Aorta (tissue), 5 donors: ENCODE data around the gene SBF2. TPM values are rescaled to one million over a fixed set of nuclear protein-coding genes. Genes with fewer than 3 reads are reported as not detected.
A peak's percentile ranks its signal among the peaks of the same experiment; 100 is the strongest.

Experiments
- ATAC-seq: fragments of 200-7000 bp; cut with Tn5 transposase; one replicate; pipeline ENCODE4 v1.9.1; 2022; ENCODE audit warnings: moderate library complexity; ENCODE audit not compliant: low FRiP score
- DNase-seq, 2 donors: peaks; one replicate each; pipeline ENCODE4 v3.0.0-alpha.2; 2020
- H3K27ac ChIP-seq, 2 donors: one replicate each; pipeline ENCODE4 v1.5.1; 2013; ENCODE audit warnings: low read length in 2 of 2, mild to moderate bottlenecking in 2 of 2, moderate library complexity in 2 of 2, control low read depth in 1 of 2, inconsistent platforms in 1 of 2, low read depth in 1 of 2
- H3K27me3 ChIP-seq, 2 donors: one replicate each; pipeline ENCODE4 v1.6.1; 2013; ENCODE audit warnings: control low read depth in 1 of 2, low read length in 1 of 2, mild to moderate bottlenecking in 1 of 2, moderate library complexity in 1 of 2; ENCODE audit not compliant: insufficient read depth in 2 of 2, control insufficient read depth in 1 of 2
- H3K36me3 ChIP-seq, 2 donors: one replicate each; pipeline ENCODE4 v1.6.1; 2013; ENCODE audit warnings: control low read depth in 1 of 2, low read length in 1 of 2, mild to moderate bottlenecking in 1 of 2; ENCODE audit not compliant: insufficient read depth in 2 of 2, control insufficient read depth in 1 of 2
- H3K4me1 ChIP-seq, 2 donors: one replicate each; pipeline ENCODE4 v1.6.1; 2013; ENCODE audit warnings: low read length in 2 of 2, control low read depth in 1 of 2, mild to moderate bottlenecking in 1 of 2, moderate library complexity in 1 of 2; ENCODE audit not compliant: insufficient read depth in 2 of 2, control insufficient read depth in 1 of 2
- H3K4me3 ChIP-seq, 2 donors: one replicate each; pipeline ENCODE4 v1.5.1; 2013; ENCODE audit warnings: low read length in 2 of 2, control low read depth in 1 of 2, mild to moderate bottlenecking in 1 of 2
- H3K9me3 ChIP-seq: one replicate; pipeline ENCODE4 v1.6.1; 2013; ENCODE audit warnings: mild to moderate bottlenecking, low read length; ENCODE audit not compliant: control insufficient read depth
- WGBS, 2 donors: extraction: QIAGEN DNeasy Blood & Tissue Kit; methylation state at CpG; one replicate each; pipeline ENCODE4 v1.1.7; 2013; 5-methylcytosine and 5-hydroxymethylcytosine counted together
- intact Hi-C, 2 donors: fragments of 100-400 bp; cut with DNase I; formaldehyde crosslinking; loops; one replicate each; pipeline versions ENCODE4 v1.14.2 to v1.15.0; 2022
- polyA plus RNA-seq, 2 donors: library from polyadenylated mRNA; stranded (reverse); fragments of 200-250 nt; gene quantifications; one replicate each; pipeline ENCODE4 v1.2.3, GENCODE V29; 2013
- total RNA-seq, 2 donors: library from RNA; stranded (reverse); fragmentation: NEBNext Ultra II Directional; extraction: Animal tissue kit (Norgen Biotek cat#: 25700); gene quantifications; one replicate each; pipeline ENCODE4 v1.2.1, GENCODE V29; 2021
- donor health status: healthy with polysubstance abuse.
- donor health status: Bipolar disorder and iron deficiency.
- donor health status: DM: no; HTN: no; CAD: no.
- donor health status: DM: no; HTN: no; CAD: no.
- donor health status: DM: yes; HTN: yes; CAD: no.

SBF2 gene
- total and polyA plus RNA-seq, 4 donors = 6.4 to 82.0 (median 47.6) TPM

- Histone ChIP-seq H3K4me1 (peaks cover 0 to 2% of the 10 kb centered on the region in 2 donors), H3K27ac (no peak overlapping the region), H3K9me3 (no peaks in the 10 kb centered on the region), H3K36me3 (no peaks in the 10 kb centered on the region), H3K4me3 (no peak overlapping the region), H3K27me3 (no peaks in the 10 kb centered on the region)
- ATAC-seq = peak; percentile 65
- 21 to 26% methylated on average over 4 of the region's 4 CpGs for WGBS, 2 donors
- DNase-seq = no peak
- intact Hi-C loops = loop anchor here (5.0 kb wide), 1 partner anchor 99 kb away; the partner anchor contains the start of gene ADM (in 2 of the 2)
Observed at GRCh38 chr11:10208131-10208575, 85.9 kb downstream of the SBF2 start.

DNA sequence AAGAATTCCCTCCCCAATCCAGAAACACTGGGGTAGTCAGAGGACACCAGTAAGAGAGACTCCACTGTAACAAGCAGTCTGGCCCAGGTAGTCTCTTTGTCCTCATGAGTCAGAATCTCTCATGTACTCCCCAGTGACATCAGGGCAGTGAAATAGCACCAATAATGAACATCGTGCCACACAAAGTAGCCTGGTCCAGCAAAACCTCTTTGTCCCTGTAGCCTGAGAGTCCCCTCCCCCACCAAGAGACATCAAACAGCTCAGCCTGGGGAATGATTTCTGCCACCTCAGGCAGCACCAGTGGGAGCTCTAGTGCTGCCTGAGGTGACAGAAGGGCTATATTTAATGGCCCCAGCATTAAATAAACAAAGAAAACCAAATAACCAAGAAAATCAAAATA is 88.1 kb downstream of the SBF2 start:
- no peak for DNase-seq
- H3K36me3 ChIP-seq = no peaks in the 10 kb centered on the region
- ATAC-seq = no peak
- intact Hi-C loops = loop anchor here (5.0 kb wide), 1 partner anchor 101 kb away; the partner anchor contains the start of gene ADM (in 2 of the 2)
- no peak overlapping the region for H3K27ac ChIP-seq
- H3K4me1 ChIP-seq = no peaks in the 10 kb centered on the region
- H3K27me3 ChIP-seq = no peaks in the 10 kb centered on the region
- no peak overlapping the region for H3K4me3 ChIP-seq
- 74 to 78% methylated on average over 1 of the region's 1 CpG for WGBS, 2 donors
- H3K9me3 ChIP-seq = no peaks in the 10 kb centered on the region

DNA sequence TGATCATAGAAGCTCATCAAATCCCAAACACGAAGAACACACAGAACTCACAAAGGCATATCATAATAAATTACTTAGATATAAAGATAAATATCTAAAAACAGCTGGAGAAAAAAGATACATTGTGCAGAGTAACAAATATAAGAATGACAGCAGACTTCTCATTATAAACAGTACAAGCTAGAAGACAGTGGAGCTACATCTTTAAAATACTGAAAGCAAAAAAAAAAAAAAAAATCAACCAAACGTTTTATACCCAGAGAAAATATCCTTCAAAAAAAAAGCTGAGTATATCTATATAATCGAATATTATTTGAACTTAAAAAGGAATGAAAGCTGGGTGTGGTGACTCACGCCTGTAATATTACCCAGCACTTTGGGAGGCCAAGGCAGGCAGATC is 90.0 kb downstream of the SBF2 start:
- no peak for ATAC-seq
- 82 to 95% methylated on average over 4 of the region's 4 CpGs for WGBS, 2 donors

DNA sequence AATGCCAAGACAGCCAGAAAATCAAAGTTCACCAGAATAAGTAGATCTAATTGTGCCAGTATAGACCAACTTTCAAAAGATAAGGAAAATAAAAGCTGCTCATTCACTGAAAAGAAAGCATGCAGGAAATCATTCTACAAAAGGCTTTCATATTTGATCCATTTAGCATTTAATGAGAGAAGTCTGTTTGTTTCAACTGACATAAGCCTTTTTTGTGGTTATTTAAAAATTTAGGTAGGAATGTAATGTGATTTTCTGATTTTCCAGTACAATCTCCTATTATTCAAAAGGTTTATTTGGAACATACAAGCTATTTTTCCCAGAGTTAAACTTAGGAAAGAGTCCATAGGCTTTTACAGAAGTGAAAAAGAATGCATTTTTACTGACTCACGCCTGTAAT is 92.7 kb downstream of the SBF2 start:
- no peak overlapping the region for H3K4me3 ChIP-seq
- no peaks in the 10 kb centered on the region for H3K4me1 ChIP-seq
- H3K27me3 ChIP-seq = no peaks in the 10 kb centered on the region
- ATAC-seq (no peak), DNase-seq (no peak)
- intact Hi-C loops = no loop called here
- WGBS, 2 donors = 35 to 49% methylated on average over 1 of the region's 1 CpG
- no peak overlapping the region for H3K27ac ChIP-seq
- no peaks in the 10 kb centered on the region for H3K9me3 ChIP-seq
- no peaks in the 10 kb centered on the region for H3K36me3 ChIP-seq

More for the DNA sequence above, 90.0 kb downstream of the SBF2 start:
- H3K36me3 ChIP-seq = no peaks in the 10 kb centered on the region
- H3K27me3 ChIP-seq = no peaks in the 10 kb centered on the region
- no peaks in the 10 kb centered on the region for H3K4me1 ChIP-seq
- H3K27ac ChIP-seq = no peak overlapping the region
- intact Hi-C loops = no loop called here
- H3K4me3 ChIP-seq = no peak overlapping the region
- DNase-seq = no peak
- no peaks in the 10 kb centered on the region for H3K9me3 ChIP-seq

DNA sequence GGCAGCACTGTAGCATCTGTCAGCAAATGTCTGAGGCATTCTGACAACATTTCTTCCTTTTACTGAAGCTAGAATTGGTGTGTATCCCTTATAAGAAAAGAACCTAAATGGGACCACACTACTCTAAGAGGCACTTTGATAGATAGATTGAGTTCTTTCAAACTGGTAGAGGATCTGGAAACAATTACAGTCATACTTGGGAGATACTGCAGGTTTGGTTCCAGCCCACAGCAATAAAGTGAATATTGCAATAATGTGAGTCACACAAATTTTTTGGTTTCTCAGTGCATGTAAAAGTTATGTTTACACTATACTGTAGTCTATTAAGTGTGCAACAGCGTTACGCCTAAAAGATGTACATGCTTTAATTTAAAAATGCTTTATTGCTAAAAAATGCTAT is 96.9 kb downstream of the SBF2 start:
- Histone ChIP-seq H3K36me3 (no peaks in the 10 kb centered on the region), H3K9me3 (no peaks in the 10 kb centered on the region), H3K27me3 (no peaks in the 10 kb centered on the region), H3K27ac (no peak overlapping the region), H3K4me1 (no peaks in the 10 kb centered on the region), H3K4me3 (no peak overlapping the region)
- WGBS, 2 donors = 96 to 98% methylated on average over 2 of the region's 2 CpGs
- DNase-seq (no peak), ATAC-seq (no peak)
- intact Hi-C loops = no loop called here

GRCh38 chr11:10192036-10192435 is 102.0 kb downstream of the SBF2 start:
- ATAC-seq (no peak), DNase-seq (no peak)
- WGBS, 2 donors = 90 to 93% methylated on average over 2 of the region's 2 CpGs
- intact Hi-C loops = no loop called here
- H3K27ac ChIP-seq = no peak overlapping the region
- no peaks in the 10 kb centered on the region for H3K36me3 ChIP-seq
- H3K4me1 ChIP-seq = no peaks in the 10 kb centered on the region
- no peaks in the 10 kb centered on the region for H3K9me3 ChIP-seq
- no peaks in the 10 kb centered on the region for H3K27me3 ChIP-seq
- H3K4me3 ChIP-seq = no peak overlapping the region

DNA sequence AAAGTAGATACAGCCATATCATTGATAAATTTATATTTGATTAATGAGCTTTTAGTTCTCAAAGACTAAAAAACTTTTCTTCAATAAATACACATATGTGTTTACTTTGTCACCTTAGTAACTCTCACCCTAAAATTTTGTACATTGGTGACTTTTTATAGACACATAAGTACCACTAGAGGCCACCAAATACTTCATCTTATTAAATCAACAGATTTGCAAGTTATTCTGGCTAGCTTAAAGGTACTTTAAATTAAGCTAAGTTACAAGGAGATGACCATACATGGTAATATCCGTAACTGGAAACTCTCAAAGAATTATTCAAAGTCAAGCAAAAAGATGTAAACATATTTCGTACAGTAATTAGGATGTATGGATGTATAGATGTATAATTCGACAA is 112.2 kb downstream of the SBF2 start:
- Histone ChIP-seq H3K36me3 (no peaks in the 10 kb centered on the region), H3K9me3 (no peaks in the 10 kb centered on the region), H3K4me1 (no peaks in the 10 kb centered on the region), H3K4me3 (no peak overlapping the region), H3K27me3 (no peaks in the 10 kb centered on the region), H3K27ac (no peak overlapping the region)
- intact Hi-C loops = no loop called here
- WGBS, 2 donors = 92% methylated on average over 3 of the region's 3 CpGs
- no peak for DNase-seq
- no peak for ATAC-seq

- intact Hi-C loops = no loop called here
- H3K27me3 ChIP-seq = no peaks in the 10 kb centered on the region
- H3K36me3 ChIP-seq = no peaks in the 10 kb centered on the region
- DNase-seq (no peak), ATAC-seq (no peak)
- H3K9me3 ChIP-seq = no peaks in the 10 kb centered on the region
- H3K4me3 ChIP-seq = no peak overlapping the region
- no peaks in the 10 kb centered on the region for H3K4me1 ChIP-seq
- no peak overlapping the region for H3K27ac ChIP-seq
Observed at GRCh38 chr11:10164621-10165020, 129.4 kb downstream of the SBF2 start.

DNA sequence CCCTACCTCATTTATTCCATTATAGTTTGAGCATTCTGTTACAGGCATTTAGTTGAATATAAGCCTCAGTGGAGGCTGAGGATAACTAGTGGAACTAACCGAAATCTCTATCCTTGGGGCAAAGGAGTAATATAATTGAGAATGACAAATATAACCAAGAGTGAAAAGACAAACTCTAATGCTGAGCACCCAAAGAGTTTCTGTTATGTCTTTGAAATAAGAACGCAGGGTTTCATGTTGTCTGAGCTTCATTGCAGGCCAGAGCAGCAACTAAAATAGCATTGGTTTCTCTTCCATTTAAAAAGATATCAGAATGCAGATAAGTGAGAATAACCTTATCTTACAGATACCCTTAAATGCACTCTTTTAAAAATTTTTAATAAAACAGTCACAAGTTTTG is 131.8 kb downstream of the SBF2 start:
- intact Hi-C loops = no loop called here
- WGBS, 2 donors = 64 to 66% methylated on average over 2 of the region's 2 CpGs
- H3K4me3 ChIP-seq = no peak overlapping the region
- H3K27me3 ChIP-seq = no peaks in the 10 kb centered on the region
- no peak for DNase-seq
- no peaks in the 10 kb centered on the region for H3K9me3 ChIP-seq
- ATAC-seq = no peak
- H3K4me1 ChIP-seq = no peaks in the 10 kb centered on the region
- H3K27ac ChIP-seq = no peak overlapping the region
- H3K36me3 ChIP-seq = no peaks in the 10 kb centered on the region
